Measurements from ENCODE around the gene SCARF2.
"Not testable (repeated sequence)": the region's sequence is repeated elsewhere in the genome, so short reads cannot be mapped to it uniquely, and the experiment has no call there.

Gene SCARF2

GRCh38 chr22:20427104-20427944, 10.3 kb downstream of the SCARF2 start:
- no peak for DNase-seq

- DNase-seq, result no peak
Measured at GRCh38 chr22:20426259-20426615, 11.4 kb downstream of the SCARF2 start.

GRCh38 chr22:20425566-20426258, 11.9 kb downstream of the SCARF2 start:
- no peak for DNase-seq

GRCh38 chr22:20424932-20425565, 12.6 kb downstream of the SCARF2 start:
- no peak for DNase-seq

- DNase-seq, result no peak
Measured at GRCh38 chr22:20424568-20424931, 13.1 kb downstream of the SCARF2 start.

- no peak for DNase-seq
Measured at GRCh38 chr22:20423906-20424551, 13.6 kb downstream of the SCARF2 start.

- DNase-seq, result no peak
Measured at GRCh38 chr22:20423008-20423905, 14.4 kb downstream of the SCARF2 start.

- no peak for DNase-seq
Measured at GRCh38 chr22:20422271-20423007, 15.2 kb downstream of the SCARF2 start.

- DNase-seq, result no peak
Measured at GRCh38 chr22:20421507-20421874, 16.1 kb downstream of the SCARF2 start.

GRCh38 chr22:20420157-20420842, 17.3 kb downstream of the SCARF2 start:
- DNase-seq, result no peak

GRCh38 chr22:20419664-20419951, 18.0 kb downstream of the SCARF2 start:
- DNase-seq, result no peak

- peak; percentile 35 for DNase-seq
Measured at GRCh38 chr22:20418211-20418788, 19.3 kb downstream of the SCARF2 start.

GRCh38 chr22:20415699-20416098, 21.9 kb downstream of the SCARF2 start:
- not testable (repeated sequence) for DNase-seq

- DNase-seq, result not testable (repeated sequence)
Measured at GRCh38 chr22:20415241-20415640, 22.4 kb downstream of the SCARF2 start.

- no peak for DNase-seq
Measured at GRCh38 chr22:20414450-20414849, 23.2 kb downstream of the SCARF2 start.

GRCh38 chr22:20414059-20414440, 23.6 kb downstream of the SCARF2 start:
- no peak for DNase-seq

- DNase-seq, result no peak
Measured at GRCh38 chr22:20413217-20414058, 24.2 kb downstream of the SCARF2 start.

- DNase-seq, result no peak
Measured at GRCh38 chr22:20412474-20413216, 25.0 kb downstream of the SCARF2 start.

GRCh38 chr22:20409385-20409784, 28.2 kb downstream of the SCARF2 start:
- DNase-seq, result not testable (repeated sequence)

All from GOT3 (cell line).